22Rv1 (cell line): ENCODE data around the gene ASPSCR1.

Source experiments
- ZFX ChIP-seq: fragments of 450-650 bp; IDR thresholded peaks from 2 replicates; pipeline ENCODE4 v1.6.1; 2017; ENCODE audit warnings: antibody characterized with exemption, borderline replicate concordance
- TF ChIP-seq, protein P1 (sequence below): fragments of 450-650 bp; IDR thresholded peaks from 2 replicates; pipeline ENCODE4 v1.5.1; 2017; ENCODE audit warnings: mild to moderate bottlenecking

DNA sequence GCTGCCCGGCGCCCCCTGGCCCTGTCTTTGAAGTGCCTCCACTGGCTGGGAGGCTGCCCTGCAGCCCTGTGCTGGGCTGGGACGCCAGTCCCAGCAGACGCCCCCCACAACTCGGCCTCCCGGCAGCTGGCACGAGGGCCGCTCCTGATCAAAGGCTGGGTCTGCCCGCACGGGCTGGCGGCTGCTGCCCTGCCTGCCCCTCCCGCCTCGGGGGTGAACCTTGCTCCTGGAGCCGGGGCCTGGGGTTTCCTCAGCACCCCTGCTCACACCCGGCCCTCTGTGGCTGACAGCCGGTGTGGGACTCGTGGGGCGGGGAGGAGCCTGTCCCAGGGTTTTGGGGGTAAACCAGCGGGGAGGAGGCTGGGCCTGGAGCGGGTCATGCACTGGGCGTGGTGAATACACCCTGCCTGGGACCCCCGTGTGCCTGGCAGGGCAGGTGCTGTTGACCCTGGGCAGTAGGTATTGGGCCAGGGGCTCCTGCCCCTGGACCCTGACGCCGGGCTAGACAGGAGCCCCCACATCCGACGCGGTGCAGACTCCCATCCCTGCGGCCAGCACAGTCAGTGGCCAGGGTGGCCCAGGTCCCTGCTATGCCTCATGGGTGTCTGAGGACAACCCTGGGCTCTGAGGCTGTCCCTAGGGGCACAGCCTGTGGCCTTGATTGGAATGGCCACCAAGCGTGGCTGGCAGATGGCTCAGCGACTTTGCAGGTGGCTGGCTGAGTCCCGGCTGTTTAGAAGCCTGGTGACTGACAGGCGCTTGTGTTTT is 23.6 kb downstream of the ASPSCR1 start:
- TF ChIP-seq, protein P1, sequence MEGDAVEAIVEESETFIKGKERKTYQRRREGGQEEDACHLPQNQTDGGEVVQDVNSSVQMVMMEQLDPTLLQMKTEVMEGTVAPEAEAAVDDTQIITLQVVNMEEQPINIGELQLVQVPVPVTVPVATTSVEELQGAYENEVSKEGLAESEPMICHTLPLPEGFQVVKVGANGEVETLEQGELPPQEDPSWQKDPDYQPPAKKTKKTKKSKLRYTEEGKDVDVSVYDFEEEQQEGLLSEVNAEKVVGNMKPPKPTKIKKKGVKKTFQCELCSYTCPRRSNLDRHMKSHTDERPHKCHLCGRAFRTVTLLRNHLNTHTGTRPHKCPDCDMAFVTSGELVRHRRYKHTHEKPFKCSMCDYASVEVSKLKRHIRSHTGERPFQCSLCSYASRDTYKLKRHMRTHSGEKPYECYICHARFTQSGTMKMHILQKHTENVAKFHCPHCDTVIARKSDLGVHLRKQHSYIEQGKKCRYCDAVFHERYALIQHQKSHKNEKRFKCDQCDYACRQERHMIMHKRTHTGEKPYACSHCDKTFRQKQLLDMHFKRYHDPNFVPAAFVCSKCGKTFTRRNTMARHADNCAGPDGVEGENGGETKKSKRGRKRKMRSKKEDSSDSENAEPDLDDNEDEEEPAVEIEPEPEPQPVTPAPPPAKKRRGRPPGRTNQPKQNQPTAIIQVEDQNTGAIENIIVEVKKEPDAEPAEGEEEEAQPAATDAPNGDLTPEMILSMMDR = no peak
- TF ChIP-seq ZFX = no peak
